ENCODE measurements around the gene BORCS6. TPM values are rescaled to one million over a fixed set of nuclear protein-coding genes. Genes with fewer than 3 reads are reported as not detected.

BORCS6 gene
- total RNA-seq, 1 donor from 2014 or later, result 7.8 TPM

DNA sequence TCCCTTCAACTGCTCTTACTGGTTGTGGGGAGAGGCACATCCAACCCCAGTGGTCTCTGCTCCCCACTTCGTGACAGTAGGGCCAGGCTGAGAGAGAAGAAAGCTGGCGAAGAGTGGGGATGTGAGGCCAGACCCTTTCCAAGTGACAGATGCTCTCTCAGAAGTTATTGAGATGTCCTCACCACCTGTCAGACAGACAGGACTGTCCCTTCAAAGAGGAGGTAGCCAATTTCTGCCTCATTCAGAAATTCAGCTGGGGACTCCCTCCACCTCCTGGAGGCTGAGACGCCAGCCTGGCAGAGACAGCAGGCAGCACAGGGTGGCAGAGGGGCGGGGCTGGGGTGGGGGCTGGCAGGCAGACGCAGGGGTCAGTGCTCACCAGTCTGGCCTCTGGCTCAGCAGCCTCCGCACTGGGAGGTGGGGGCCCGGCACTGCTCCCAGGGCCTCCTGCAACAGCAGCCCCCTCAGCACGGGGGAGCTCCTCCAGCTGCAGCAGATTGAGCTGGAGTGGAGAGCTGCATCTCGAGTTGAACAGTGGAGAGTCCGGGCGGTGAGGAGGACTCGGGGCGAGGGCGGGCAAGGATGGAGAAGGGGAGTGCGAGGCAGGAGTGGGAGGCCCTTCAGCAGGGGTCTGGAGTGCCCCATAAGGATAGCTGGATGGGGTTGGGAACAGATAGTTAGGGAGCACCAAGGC lies 46.9 kb downstream of the BORCS6 start:
- Histone ChIP-seq H3K36me3 (peaks cover 89% of the 10 kb centered on the region), H3K4me3 (no peak overlapping the region), H3K27ac (no peak overlapping the region), H3K4me1 (peaks cover 17% of the 10 kb centered on the region), H3K27me3 (no peaks in the 10 kb centered on the region), H3K9me3 (no peaks in the 10 kb centered on the region)
- TF ChIP-seq, protein P1, sequence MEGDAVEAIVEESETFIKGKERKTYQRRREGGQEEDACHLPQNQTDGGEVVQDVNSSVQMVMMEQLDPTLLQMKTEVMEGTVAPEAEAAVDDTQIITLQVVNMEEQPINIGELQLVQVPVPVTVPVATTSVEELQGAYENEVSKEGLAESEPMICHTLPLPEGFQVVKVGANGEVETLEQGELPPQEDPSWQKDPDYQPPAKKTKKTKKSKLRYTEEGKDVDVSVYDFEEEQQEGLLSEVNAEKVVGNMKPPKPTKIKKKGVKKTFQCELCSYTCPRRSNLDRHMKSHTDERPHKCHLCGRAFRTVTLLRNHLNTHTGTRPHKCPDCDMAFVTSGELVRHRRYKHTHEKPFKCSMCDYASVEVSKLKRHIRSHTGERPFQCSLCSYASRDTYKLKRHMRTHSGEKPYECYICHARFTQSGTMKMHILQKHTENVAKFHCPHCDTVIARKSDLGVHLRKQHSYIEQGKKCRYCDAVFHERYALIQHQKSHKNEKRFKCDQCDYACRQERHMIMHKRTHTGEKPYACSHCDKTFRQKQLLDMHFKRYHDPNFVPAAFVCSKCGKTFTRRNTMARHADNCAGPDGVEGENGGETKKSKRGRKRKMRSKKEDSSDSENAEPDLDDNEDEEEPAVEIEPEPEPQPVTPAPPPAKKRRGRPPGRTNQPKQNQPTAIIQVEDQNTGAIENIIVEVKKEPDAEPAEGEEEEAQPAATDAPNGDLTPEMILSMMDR (IDR thresholded peaks at IDR 0.05), result no peak
- ATAC-seq, result no peak
- intact Hi-C loops (cut with DNase I), result no loop called here
- no peak for DNase-seq

DNA sequence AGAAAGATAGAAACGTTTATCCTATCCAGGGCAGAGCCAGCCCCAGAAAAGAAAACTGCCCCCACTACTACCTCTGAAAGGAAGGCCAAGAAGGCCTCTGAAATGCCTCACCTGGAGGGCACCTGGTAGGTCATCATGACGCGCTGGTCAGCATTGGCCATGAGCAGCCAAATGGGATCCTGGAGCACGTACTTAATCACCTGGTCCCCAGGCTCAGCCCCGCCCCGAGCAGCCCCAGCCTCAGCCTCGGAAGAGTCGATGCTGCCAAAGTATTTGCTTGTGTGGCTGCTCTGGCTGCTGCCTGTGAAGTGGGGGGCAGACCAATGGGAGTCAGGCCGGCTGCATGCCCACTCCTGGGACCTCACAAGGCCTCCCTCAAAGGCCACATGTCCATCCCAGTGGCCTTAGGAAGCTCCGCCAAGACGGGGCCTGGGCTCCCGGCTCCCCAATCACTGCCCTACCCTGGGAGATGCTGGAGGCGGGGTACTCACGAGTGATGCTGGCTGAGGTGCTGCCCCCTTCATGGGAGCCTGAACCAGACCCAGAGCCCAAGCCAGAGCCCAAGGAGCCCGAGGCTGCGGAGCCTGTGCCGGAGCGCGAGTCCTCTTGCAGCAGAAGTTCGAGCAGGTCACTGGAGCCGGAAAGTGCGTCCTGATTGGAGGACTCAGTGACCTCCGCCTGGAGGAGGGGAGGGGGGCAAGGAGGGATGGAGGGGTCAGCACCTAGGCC lies 47.7 kb downstream of the BORCS6 start:
- H3K36me3 ChIP-seq, result peaks cover 81% of the 10 kb centered on the region
- no peak for DNase-seq
- no peaks in the 10 kb centered on the region for H3K9me3 ChIP-seq
- H3K4me1 ChIP-seq, result peaks cover 18% of the 10 kb centered on the region
- TF ChIP-seq, protein P1 (IDR thresholded peaks at IDR 0.05), result no peak
- intact Hi-C loops (cut with DNase I), result no loop called here
- H3K27ac ChIP-seq, result no peak overlapping the region
- H3K4me3 ChIP-seq, result no peak overlapping the region
- no peaks in the 10 kb centered on the region for H3K27me3 ChIP-seq
- no peak for ATAC-seq

DNA sequence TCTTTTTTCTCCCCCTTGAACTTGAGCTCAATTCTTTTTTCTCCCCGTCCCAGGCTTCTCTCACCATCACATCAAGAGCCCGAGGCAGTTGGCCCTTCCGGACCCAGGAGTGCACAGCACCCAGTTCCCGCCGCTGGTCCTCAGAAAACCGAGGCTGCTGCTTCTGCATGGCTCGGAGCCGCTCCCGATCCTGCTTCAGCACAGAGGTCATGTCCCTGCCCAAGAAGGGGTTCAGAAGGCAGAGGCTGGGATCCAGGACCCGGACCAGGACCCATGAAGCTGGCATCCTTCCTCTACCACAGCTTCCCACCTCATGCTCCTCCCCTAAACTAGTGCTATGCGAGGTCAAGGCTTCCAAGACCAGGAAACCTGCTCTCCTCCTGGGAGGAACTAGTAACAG lies 48.2 kb downstream of the BORCS6 start:
- Histone ChIP-seq H3K36me3 (peaks cover 76% of the 10 kb centered on the region), H3K9me3 (no peaks in the 10 kb centered on the region), H3K27me3 (no peaks in the 10 kb centered on the region), H3K4me3 (no peak overlapping the region), H3K4me1 (peaks cover 18% of the 10 kb centered on the region), H3K27ac (no peak overlapping the region)
- ATAC-seq, result no peak
- intact Hi-C loops (cut with DNase I), result no loop called here
- DNase-seq, result no peak
- TF ChIP-seq, protein P1 (IDR thresholded peaks at IDR 0.05), result no peak

GRCh38 chr17:8141045-8141444 lies 48.9 kb downstream of the BORCS6 start:
- no peak for DNase-seq
- H3K4me3 ChIP-seq, result no peak overlapping the region
- H3K9me3 ChIP-seq, result no peaks in the 10 kb centered on the region
- H3K4me1 ChIP-seq, result peaks cover 18% of the 10 kb centered on the region
- ATAC-seq, result no peak
- H3K27ac ChIP-seq, result no peak overlapping the region
- H3K36me3 ChIP-seq, result peaks cover 69% of the 10 kb centered on the region
- intact Hi-C loops (cut with DNase I), result no loop called here
- H3K27me3 ChIP-seq, result no peaks in the 10 kb centered on the region
- TF ChIP-seq, protein P1 (IDR thresholded peaks at IDR 0.05), result no peak

GRCh38 chr17:8140065-8141029 lies 49.6 kb downstream of the BORCS6 start:
- Histone ChIP-seq H3K27ac (peak overlapping the region; percentile 64), H3K36me3 (peaks cover 62% of the 10 kb centered on the region), H3K4me1 (peaks cover 18% of the 10 kb centered on the region), H3K27me3 (no peaks in the 10 kb centered on the region), H3K4me3 (no peak overlapping the region), H3K9me3 (no peaks in the 10 kb centered on the region)
- TF ChIP-seq, protein P1 (IDR thresholded peaks at IDR 0.05), result no peak
- DNase-seq, result peak; percentile 69
- peak; percentile 0 for ATAC-seq
- intact Hi-C loops (cut with DNase I), result no loop called here
